ENCODE data around the gene GARIN5A.

Gene GARIN5A

GRCh38 chr19:50494186-50495019, 17.8 kb upstream of the GARIN5A start:
- peaks cover 6% of the 10 kb centered on the region for H3F3A ChIP-seq (ENCODE audit: control insufficient read depth, insufficient read depth)
- H3K27me3 ChIP-seq (ENCODE audit: control insufficient read depth, low read length): no peaks in the 10 kb centered on the region
- no peak overlapping the region for H3K27ac ChIP-seq (ENCODE audit: low read depth, low read length)
- H3K9me3 ChIP-seq (ENCODE audit: control insufficient read depth, insufficient read depth, low read length): no peaks in the 10 kb centered on the region
- H3K4me1 ChIP-seq (ENCODE audit: control insufficient read depth, low read length): peaks cover 12% of the 10 kb centered on the region
- H3K36me3 ChIP-seq (ENCODE audit: control insufficient read depth, low read length): no peaks in the 10 kb centered on the region
- no peak overlapping the region for H3K4me3 ChIP-seq (ENCODE audit: low read length)
- no peaks in the 10 kb centered on the region for H3K9me2 ChIP-seq (replicated peaks; ENCODE audit: control insufficient read depth, low read length)
- H3K4me2 ChIP-seq (ENCODE audit: low read length): no peak overlapping the region
- TF ChIP-seq EZH2phosphoT487 (IDR thresholded peaks at IDR 0.05; ENCODE audit: borderline replicate concordance, low read length) (no peak), CTCF (IDR thresholded peaks at IDR 0.05; ENCODE audit: low read depth, low read length, poor library complexity, severe bottlenecking) (no peak)
- no peaks in the 10 kb centered on the region for H4K20me1 ChIP-seq (ENCODE audit: control insufficient read depth, insufficient read depth, low read depth, low read length)
- H3K79me2 ChIP-seq (ENCODE audit: control insufficient read depth, low read length): no peaks in the 10 kb centered on the region

GRCh38 chr19:50493171-50493570, 16.5 kb upstream of the GARIN5A start:
- Histone ChIP-seq H3K4me3 (ENCODE audit: low read length) (no peak overlapping the region), H3K4me1 (ENCODE audit: control insufficient read depth, low read length) (peaks cover 20% of the 10 kb centered on the region), H4K20me1 (ENCODE audit: control insufficient read depth, insufficient read depth, low read depth, low read length) (no peaks in the 10 kb centered on the region), H3F3A (ENCODE audit: control insufficient read depth, insufficient read depth) (peaks cover 11% of the 10 kb centered on the region), H3K79me2 (ENCODE audit: control insufficient read depth, low read length) (no peaks in the 10 kb centered on the region), H3K27me3 (ENCODE audit: control insufficient read depth, low read length) (no peaks in the 10 kb centered on the region), H3K9me2 (replicated peaks; ENCODE audit: control insufficient read depth, low read length) (no peaks in the 10 kb centered on the region), H3K27ac (ENCODE audit: low read depth, low read length) (no peak overlapping the region), H3K36me3 (ENCODE audit: control insufficient read depth, low read length) (no peaks in the 10 kb centered on the region), H3K4me2 (ENCODE audit: low read length) (no peak overlapping the region), H3K9me3 (ENCODE audit: control insufficient read depth, insufficient read depth, low read length) (no peaks in the 10 kb centered on the region)
- TF ChIP-seq CTCF (IDR thresholded peaks at IDR 0.05; ENCODE audit: low read depth, low read length, poor library complexity, severe bottlenecking) (no peak), EZH2phosphoT487 (IDR thresholded peaks at IDR 0.05; ENCODE audit: borderline replicate concordance, low read length) (no peak)

- Histone ChIP-seq H3K4me3 (ENCODE audit: low read length) (no peak overlapping the region), H3K4me1 (ENCODE audit: control insufficient read depth, low read length) (peaks cover 26% of the 10 kb centered on the region), H3F3A (ENCODE audit: control insufficient read depth, insufficient read depth) (peaks cover 11% of the 10 kb centered on the region), H4K20me1 (ENCODE audit: control insufficient read depth, insufficient read depth, low read depth, low read length) (no peaks in the 10 kb centered on the region), H3K9me2 (replicated peaks; ENCODE audit: control insufficient read depth, low read length) (no peaks in the 10 kb centered on the region), H3K9me3 (ENCODE audit: control insufficient read depth, insufficient read depth, low read length) (no peaks in the 10 kb centered on the region), H3K27me3 (ENCODE audit: control insufficient read depth, low read length) (no peaks in the 10 kb centered on the region), H3K27ac (ENCODE audit: low read depth, low read length) (peak overlapping the region; percentile 24; the same call in 1 of the 2 replicates), H3K4me2 (ENCODE audit: low read length) (peak overlapping the region; percentile 42), H3K36me3 (ENCODE audit: control insufficient read depth, low read length) (no peaks in the 10 kb centered on the region), H3K79me2 (ENCODE audit: control insufficient read depth, low read length) (no peaks in the 10 kb centered on the region)
- no peak for TF ChIP-seq CTCF (IDR thresholded peaks at IDR 0.05; ENCODE audit: low read depth, low read length, poor library complexity, severe bottlenecking)
- no peak for TF ChIP-seq EZH2phosphoT487 (IDR thresholded peaks at IDR 0.05; ENCODE audit: borderline replicate concordance, low read length)
These were observed 15.8 kb upstream of the GARIN5A start for GRCh38 chr19:50492303-50493052.

Data from DOHH2 (cell line).